Activated naive CD8-positive, alpha-beta T cell treated with anti-CD3 and anti-CD28 coated beads, Interleukin-2, amount 10 ng/mL, durations not matched to agents 7 days and 5 days (primary cell): Measurements from ENCODE around the gene GK2. TPM values are rescaled to one million over a fixed set of nuclear protein-coding genes. Genes with fewer than 3 reads are reported as not detected.

Experiments used
- ATAC-seq: fragments of 150-1000 bp; cut with Tn5 transposase; one replicate; pipeline ENCODE4 v1.10.0; 2021; ENCODE audit warnings: low read depth, moderate library complexity
- POLR2A ChIA-PET: fragments of 350-600 bp; sonication (Branson Sonifier 250); formaldehyde crosslinking; loops from one replicate; lab custom pipeline; 2021; ENCODE audit warnings: antibody characterized with exemption; lab: Charles Lee
- DNase-seq: peaks from one replicate; pipeline ENCODE4 v3.0.0; 2021
- H3K27ac Mint-ChIP-seq: one replicate; pipeline ENCODE4 v1.8.0; 2022; ENCODE audit warnings: mild to moderate bottlenecking, mixed read lengths
- H3K27me3 Mint-ChIP-seq: one replicate; pipeline ENCODE4 v1.8.0; 2022; ENCODE audit warnings: mild to moderate bottlenecking, moderate library complexity, mixed read lengths
- H3K36me3 Mint-ChIP-seq: one replicate; pipeline ENCODE4 v1.8.0; 2021; ENCODE audit warnings: mild to moderate bottlenecking, mixed read lengths
- H3K4me1 Mint-ChIP-seq: one replicate; pipeline ENCODE4 v1.8.0; 2021; ENCODE audit warnings: mixed read lengths
- H3K4me3 Mint-ChIP-seq: one replicate; pipeline ENCODE4 v1.8.0; 2022; ENCODE audit warnings: mild to moderate bottlenecking, moderate library complexity, mixed read lengths
- H3K9me3 Mint-ChIP-seq: one replicate; pipeline ENCODE4 v1.8.0; 2021; ENCODE audit warnings: mixed read lengths
- total RNA-seq, 2 experiments: library from RNA; stranded (reverse); gene quantifications; one replicate each; pipeline ENCODE4 v1.2.3, GENCODE V29; 2021

GK2 gene
- total RNA-seq, result not detected

GRCh38 chr4:79408063-79408462 lies at the start of gene GK2:
Gene GK2 (minus strand): TSS chr4:79408228. CDS start chr4:79408200, 28 bp downstream.
- ATAC-seq (no peak), DNase-seq (no peak)
- H3K4me1 Mint-ChIP-seq, result no peaks in the 10 kb centered on the region
- POLR2A ChIA-PET, result no interaction called here
- H3K27ac Mint-ChIP-seq, result no peak within 1 kb of the TSS
- H3K36me3 Mint-ChIP-seq, result no peaks in the 10 kb centered on the region
- no peaks in the 10 kb centered on the region for H3K27me3 Mint-ChIP-seq
- H3K9me3 Mint-ChIP-seq, result no peaks in the 10 kb centered on the region
- H3K4me3 Mint-ChIP-seq, result no peak within 1 kb of the TSS

- no peaks in the 10 kb centered on the region for H3K9me3 Mint-ChIP-seq
- no peak overlapping the region for H3K27ac Mint-ChIP-seq
- no peaks in the 10 kb centered on the region for H3K36me3 Mint-ChIP-seq
- ATAC-seq (no peak), DNase-seq (no peak)
- H3K4me1 Mint-ChIP-seq, result no peaks in the 10 kb centered on the region
- H3K27me3 Mint-ChIP-seq, result no peaks in the 10 kb centered on the region
- no peak overlapping the region for H3K4me3 Mint-ChIP-seq
- POLR2A ChIA-PET, result no interaction called here
Observed at GRCh38 chr4:79455216-79455615, 47.2 kb upstream of the GK2 start.

GRCh38 chr4:79454656-79455055 lies 46.6 kb upstream of the GK2 start:
- no peak overlapping the region for H3K4me3 Mint-ChIP-seq
- no peak for DNase-seq
- ATAC-seq, result no peak
- no peaks in the 10 kb centered on the region for H3K36me3 Mint-ChIP-seq
- H3K27me3 Mint-ChIP-seq, result no peaks in the 10 kb centered on the region
- POLR2A ChIA-PET, result no interaction called here
- no peaks in the 10 kb centered on the region for H3K4me1 Mint-ChIP-seq
- H3K27ac Mint-ChIP-seq, result no peak overlapping the region
- H3K9me3 Mint-ChIP-seq, result no peaks in the 10 kb centered on the region

- no peaks in the 10 kb centered on the region for H3K4me1 Mint-ChIP-seq
- ATAC-seq (no peak), DNase-seq (no peak)
- no peaks in the 10 kb centered on the region for H3K36me3 Mint-ChIP-seq
- H3K4me3 Mint-ChIP-seq, result no peak overlapping the region
- no peak overlapping the region for H3K27ac Mint-ChIP-seq
- POLR2A ChIA-PET, result no interaction called here
- no peaks in the 10 kb centered on the region for H3K27me3 Mint-ChIP-seq
- H3K9me3 Mint-ChIP-seq, result no peaks in the 10 kb centered on the region
Observed at GRCh38 chr4:79450053-79450452, 42.0 kb upstream of the GK2 start.

GRCh38 chr4:79446145-79446544 lies 38.1 kb upstream of the GK2 start:
- Mint-ChIP-seq H3K27me3 (no peaks in the 10 kb centered on the region), H3K36me3 (no peaks in the 10 kb centered on the region), H3K27ac (no peak overlapping the region), H3K4me3 (no peak overlapping the region), H3K9me3 (no peaks in the 10 kb centered on the region), H3K4me1 (no peaks in the 10 kb centered on the region)
- ATAC-seq (no peak), DNase-seq (no peak)
- POLR2A ChIA-PET, result no interaction called here

GRCh38 chr4:79445371-79445781 lies 37.3 kb upstream of the GK2 start:
- no peak for DNase-seq

GRCh38 chr4:79442422-79442821 lies 34.4 kb upstream of the GK2 start:
- POLR2A ChIA-PET, result no interaction called here
- DNase-seq, result no peak
- Mint-ChIP-seq H3K27me3 (no peaks in the 10 kb centered on the region), H3K27ac (no peak overlapping the region), H3K4me1 (no peaks in the 10 kb centered on the region), H3K36me3 (no peaks in the 10 kb centered on the region), H3K4me3 (no peak overlapping the region), H3K9me3 (no peaks in the 10 kb centered on the region)
- no peak for ATAC-seq

More at GRCh38 chr4:79445371-79445781, 37.3 kb upstream of the GK2 start:
- Mint-ChIP-seq H3K27ac (no peak overlapping the region), H3K9me3 (no peaks in the 10 kb centered on the region), H3K36me3 (no peaks in the 10 kb centered on the region), H3K27me3 (no peaks in the 10 kb centered on the region), H3K4me3 (no peak overlapping the region), H3K4me1 (no peaks in the 10 kb centered on the region)
- ATAC-seq, result no peak
- POLR2A ChIA-PET, result no interaction called here

GRCh38 chr4:79439489-79439888 lies 31.5 kb upstream of the GK2 start:
- POLR2A ChIA-PET, result no interaction called here
- H3K27ac Mint-ChIP-seq, result no peak overlapping the region

GRCh38 chr4:79431839-79432238 lies 23.8 kb upstream of the GK2 start:
- Mint-ChIP-seq H3K36me3 (no peaks in the 10 kb centered on the region), H3K9me3 (no peaks in the 10 kb centered on the region), H3K4me1 (no peaks in the 10 kb centered on the region), H3K27me3 (no peaks in the 10 kb centered on the region), H3K4me3 (no peak overlapping the region), H3K27ac (no peak overlapping the region)
- POLR2A ChIA-PET, result no interaction called here
- ATAC-seq (no peak), DNase-seq (no peak)

More at GRCh38 chr4:79439489-79439888, 31.5 kb upstream of the GK2 start:
- ATAC-seq (no peak), DNase-seq (no peak)
- Mint-ChIP-seq H3K27me3 (no peaks in the 10 kb centered on the region), H3K36me3 (no peaks in the 10 kb centered on the region), H3K9me3 (no peaks in the 10 kb centered on the region), H3K4me1 (no peaks in the 10 kb centered on the region), H3K4me3 (no peak overlapping the region)

GRCh38 chr4:79429113-79429903 lies 21.3 kb upstream of the GK2 start:
- Mint-ChIP-seq H3K4me1 (no peaks in the 10 kb centered on the region), H3K4me3 (no peak overlapping the region), H3K36me3 (no peaks in the 10 kb centered on the region), H3K27me3 (no peaks in the 10 kb centered on the region), H3K27ac (no peak overlapping the region), H3K9me3 (no peaks in the 10 kb centered on the region)
- DNase-seq (no peak), ATAC-seq (no peak)
- POLR2A ChIA-PET, result no interaction called here

GRCh38 chr4:79426989-79427388 lies 19.0 kb upstream of the GK2 start:
- Mint-ChIP-seq H3K27ac (no peak overlapping the region), H3K9me3 (no peaks in the 10 kb centered on the region), H3K4me1 (no peaks in the 10 kb centered on the region), H3K27me3 (no peaks in the 10 kb centered on the region), H3K36me3 (no peaks in the 10 kb centered on the region), H3K4me3 (no peak overlapping the region)
- ATAC-seq (no peak), DNase-seq (no peak)
- POLR2A ChIA-PET, result no interaction called here

GRCh38 chr4:79425586-79425985 lies 17.6 kb upstream of the GK2 start:
- Mint-ChIP-seq H3K4me3 (no peak overlapping the region), H3K36me3 (no peaks in the 10 kb centered on the region), H3K4me1 (no peaks in the 10 kb centered on the region), H3K27ac (no peak overlapping the region), H3K9me3 (peaks cover 3% of the 10 kb centered on the region), H3K27me3 (no peaks in the 10 kb centered on the region)
- ATAC-seq (no peak), DNase-seq (no peak)
- POLR2A ChIA-PET, result no interaction called here

- POLR2A ChIA-PET, result no interaction called here
- no peak overlapping the region for H3K27ac Mint-ChIP-seq
- no peaks in the 10 kb centered on the region for H3K36me3 Mint-ChIP-seq
- no peaks in the 10 kb centered on the region for H3K27me3 Mint-ChIP-seq
- peaks cover 3% of the 10 kb centered on the region for H3K9me3 Mint-ChIP-seq
- no peak overlapping the region for H3K4me3 Mint-ChIP-seq
- no peak for ATAC-seq
- H3K4me1 Mint-ChIP-seq, result no peaks in the 10 kb centered on the region
- no peak for DNase-seq
Observed at GRCh38 chr4:79421483-79421882, 13.5 kb upstream of the GK2 start.

GRCh38 chr4:79413886-79414285 lies 5.9 kb upstream of the GK2 start:
- H3K27me3 Mint-ChIP-seq, result no peaks in the 10 kb centered on the region

More at GRCh38 chr4:79413886-79414285, 5.9 kb upstream of the GK2 start:
- POLR2A ChIA-PET, result no interaction called here
- Mint-ChIP-seq H3K36me3 (no peaks in the 10 kb centered on the region), H3K9me3 (no peaks in the 10 kb centered on the region), H3K4me1 (no peaks in the 10 kb centered on the region), H3K27ac (no peak overlapping the region), H3K4me3 (no peak overlapping the region)
- ATAC-seq (no peak), DNase-seq (no peak)
